Measurements from ENCODE around the gene LMOD2. TPM values are rescaled to one million over a fixed set of nuclear protein-coding genes. Genes with fewer than 3 reads are reported as not detected.

The LMOD2 gene
- total RNA-seq, 1 donor from 2014 or later = not detected

GRCh38 chr7:123647106-123647730 is 8.4 kb upstream of the LMOD2 start:
- intact Hi-C loops (cut with micrococcal nuclease) = no loop called here
- no peak for DNase-seq (ENCODE audit: low spot score)
- Mint-ChIP-seq H3K9me3 (no peaks in the 10 kb centered on the region), H3K27ac (no peak overlapping the region), H3K36me3 (ENCODE audit: low read depth) (no peaks in the 10 kb centered on the region), H3K4me1 (ENCODE audit: low read depth) (no peaks in the 10 kb centered on the region), H3K27me3 (ENCODE audit: low read depth) (peaks cover 27% of the 10 kb centered on the region), H3K4me3 (ENCODE audit: low read depth) (no peak overlapping the region)

DNA sequence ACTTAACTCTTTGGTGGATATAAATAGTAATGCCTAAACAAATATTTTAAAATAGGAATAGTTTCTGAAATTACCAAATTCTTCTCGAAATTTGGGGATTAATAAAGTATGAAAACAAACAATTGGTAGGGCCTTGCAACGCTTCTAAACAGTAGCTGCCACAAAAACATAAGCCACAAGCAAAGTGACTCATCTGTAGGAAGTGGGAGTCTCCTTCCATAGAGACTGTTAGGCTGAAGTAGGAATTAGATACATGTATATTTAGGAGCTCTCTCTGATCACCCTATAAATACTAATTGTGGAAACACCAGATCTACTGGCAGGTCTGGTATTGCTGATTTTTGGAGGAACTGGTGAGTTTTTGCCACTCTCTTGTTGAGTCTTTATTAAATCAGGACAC is 5.7 kb upstream of the LMOD2 start:
- intact Hi-C loops (cut with micrococcal nuclease) = no loop called here
- Mint-ChIP-seq H3K4me3 (ENCODE audit: low read depth) (no peak overlapping the region), H3K36me3 (ENCODE audit: low read depth) (no peaks in the 10 kb centered on the region), H3K27me3 (ENCODE audit: low read depth) (peaks cover 9% of the 10 kb centered on the region), H3K4me1 (ENCODE audit: low read depth) (no peaks in the 10 kb centered on the region), H3K9me3 (no peaks in the 10 kb centered on the region), H3K27ac (no peak overlapping the region)
- no peak for DNase-seq (ENCODE audit: low spot score)

- Mint-ChIP-seq H3K27me3 (ENCODE audit: low read depth) (peaks cover 6% of the 10 kb centered on the region), H3K36me3 (ENCODE audit: low read depth) (no peaks in the 10 kb centered on the region), H3K27ac (no peak overlapping the region), H3K9me3 (no peaks in the 10 kb centered on the region), H3K4me3 (ENCODE audit: low read depth) (no peak overlapping the region), H3K4me1 (ENCODE audit: low read depth) (no peaks in the 10 kb centered on the region)
- DNase-seq (ENCODE audit: low spot score) = no peak
- intact Hi-C loops (cut with micrococcal nuclease) = no loop called here
Observed at GRCh38 chr7:123650595-123650994, 5.1 kb upstream of the LMOD2 start.

DNA sequence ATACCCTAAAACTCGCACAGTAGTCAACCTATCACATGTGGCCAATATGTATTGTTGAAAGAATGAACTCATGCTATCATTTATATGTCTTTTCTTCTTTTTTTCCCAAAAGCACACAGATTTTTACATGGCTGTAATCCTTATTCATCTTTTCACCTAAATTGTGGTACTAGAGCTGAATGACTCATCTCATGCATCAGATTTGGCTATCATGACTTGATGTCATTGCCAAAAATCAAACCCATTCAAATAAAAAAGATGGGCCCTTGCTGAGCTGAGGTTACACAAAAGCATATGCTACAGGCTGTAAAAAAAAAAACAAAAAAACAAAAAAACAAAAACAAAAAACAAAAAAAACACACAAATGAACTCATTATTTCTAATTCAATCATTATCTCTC is 3.3 kb upstream of the LMOD2 start:
- Mint-ChIP-seq H3K4me3 (ENCODE audit: low read depth) (no peak overlapping the region), H3K27me3 (ENCODE audit: low read depth) (peaks cover 6% of the 10 kb centered on the region), H3K27ac (no peak overlapping the region), H3K4me1 (ENCODE audit: low read depth) (no peaks in the 10 kb centered on the region), H3K36me3 (ENCODE audit: low read depth) (no peaks in the 10 kb centered on the region), H3K9me3 (no peaks in the 10 kb centered on the region)
- intact Hi-C loops (cut with micrococcal nuclease) = no loop called here
- no peak for DNase-seq (ENCODE audit: low spot score)

- H3K9me3 Mint-ChIP-seq = no peaks in the 10 kb centered on the region
- intact Hi-C loops (cut with micrococcal nuclease) = no loop called here
- H3K27ac Mint-ChIP-seq = no peak overlapping the region
- H3K36me3 Mint-ChIP-seq (ENCODE audit: low read depth) = no peaks in the 10 kb centered on the region
- no peak overlapping the region for H3K4me3 Mint-ChIP-seq (ENCODE audit: low read depth)
- H3K4me1 Mint-ChIP-seq (ENCODE audit: low read depth) = no peaks in the 10 kb centered on the region
- H3K27me3 Mint-ChIP-seq (ENCODE audit: low read depth) = peaks cover 5% of the 10 kb centered on the region
- no peak for DNase-seq (ENCODE audit: low spot score)
Observed at GRCh38 chr7:123653162-123653561, 2.5 kb upstream of the LMOD2 start.

GRCh38 chr7:123656544-123657303 is 1.1 kb downstream of the LMOD2 start:
- intact Hi-C loops (cut with micrococcal nuclease) = no loop called here
- DNase-seq (ENCODE audit: low spot score) = no peak
- peaks cover 1% of the 10 kb centered on the region for H3K4me1 Mint-ChIP-seq (ENCODE audit: low read depth)
- no peak overlapping the region for H3K27ac Mint-ChIP-seq
- no peak overlapping the region for H3K4me3 Mint-ChIP-seq (ENCODE audit: low read depth)
- H3K27me3 Mint-ChIP-seq (ENCODE audit: low read depth) = peaks cover 4% of the 10 kb centered on the region
- H3K9me3 Mint-ChIP-seq = no peaks in the 10 kb centered on the region
- H3K36me3 Mint-ChIP-seq (ENCODE audit: low read depth) = no peaks in the 10 kb centered on the region

GRCh38 chr7:123657304-123657685 is 1.6 kb downstream of the LMOD2 start:
- Mint-ChIP-seq H3K36me3 (ENCODE audit: low read depth) (no peaks in the 10 kb centered on the region), H3K27me3 (ENCODE audit: low read depth) (peaks cover 4% of the 10 kb centered on the region), H3K4me3 (ENCODE audit: low read depth) (no peak overlapping the region), H3K4me1 (ENCODE audit: low read depth) (peaks cover 2% of the 10 kb centered on the region), H3K9me3 (no peaks in the 10 kb centered on the region), H3K27ac (no peak overlapping the region)
- intact Hi-C loops (cut with micrococcal nuclease) = no loop called here
- DNase-seq (ENCODE audit: low spot score) = no peak

DNA sequence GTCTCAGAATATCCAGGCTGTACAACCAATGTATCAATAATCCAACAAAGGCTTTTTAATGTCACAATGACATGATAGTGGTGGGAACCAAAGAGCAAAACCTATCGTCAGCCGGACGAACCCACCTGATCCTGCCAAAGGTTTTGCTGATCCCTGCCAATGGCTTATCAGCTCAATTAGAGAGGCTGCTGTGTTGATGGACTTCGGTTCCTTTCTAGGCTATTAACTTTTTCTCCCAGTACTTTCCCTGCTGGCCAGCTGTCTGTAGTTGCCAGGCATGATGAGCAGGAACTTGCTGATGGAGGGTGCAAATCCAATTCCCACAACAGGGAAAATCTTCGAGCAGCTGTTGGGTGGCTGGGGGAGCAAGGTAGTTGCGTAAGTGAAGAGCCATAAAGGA is 2.4 kb downstream of the LMOD2 start:
- intact Hi-C loops (cut with micrococcal nuclease) = no loop called here
- H3K36me3 Mint-ChIP-seq (ENCODE audit: low read depth) = no peaks in the 10 kb centered on the region
- peaks cover 2% of the 10 kb centered on the region for H3K4me1 Mint-ChIP-seq (ENCODE audit: low read depth)
- no peak overlapping the region for H3K27ac Mint-ChIP-seq
- DNase-seq (ENCODE audit: low spot score) = no peak
- H3K4me3 Mint-ChIP-seq (ENCODE audit: low read depth) = no peak overlapping the region
- H3K9me3 Mint-ChIP-seq = no peaks in the 10 kb centered on the region
- peaks cover 4% of the 10 kb centered on the region for H3K27me3 Mint-ChIP-seq (ENCODE audit: low read depth)

GRCh38 chr7:123660514-123661354 is 5.1 kb downstream of the LMOD2 start:
- Mint-ChIP-seq H3K4me1 (ENCODE audit: low read depth) (peaks cover 2% of the 10 kb centered on the region), H3K27ac (no peak overlapping the region), H3K36me3 (ENCODE audit: low read depth) (no peaks in the 10 kb centered on the region), H3K27me3 (ENCODE audit: low read depth) (peaks cover 6% of the 10 kb centered on the region), H3K4me3 (ENCODE audit: low read depth) (no peak overlapping the region), H3K9me3 (no peaks in the 10 kb centered on the region)
- intact Hi-C loops (cut with micrococcal nuclease) = no loop called here
- no peak for DNase-seq (ENCODE audit: low spot score)

DNA sequence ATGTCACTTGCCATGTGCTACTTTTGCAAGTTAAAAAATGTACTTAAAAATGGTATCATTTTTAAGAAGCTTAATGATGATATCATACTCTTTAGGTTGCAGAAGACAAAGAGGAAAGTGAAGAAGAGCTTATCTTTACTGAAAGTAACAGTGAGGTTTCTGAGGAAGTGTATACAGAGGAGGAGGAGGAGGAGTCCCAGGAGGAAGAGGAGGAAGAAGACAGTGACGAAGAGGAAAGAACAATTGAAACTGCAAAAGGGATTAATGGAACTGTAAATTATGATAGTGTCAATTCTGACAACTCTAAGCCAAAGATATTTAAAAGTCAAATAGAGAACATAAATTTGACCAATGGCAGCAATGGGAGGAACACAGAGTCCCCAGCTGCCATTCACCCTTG is 6.1 kb downstream of the LMOD2 start:
- Mint-ChIP-seq H3K4me1 (ENCODE audit: low read depth) (peaks cover 2% of the 10 kb centered on the region), H3K9me3 (no peaks in the 10 kb centered on the region), H3K27me3 (ENCODE audit: low read depth) (peaks cover 6% of the 10 kb centered on the region), H3K36me3 (ENCODE audit: low read depth) (no peaks in the 10 kb centered on the region), H3K4me3 (ENCODE audit: low read depth) (no peak overlapping the region), H3K27ac (no peak overlapping the region)
- intact Hi-C loops (cut with micrococcal nuclease) = no loop called here
- no peak for DNase-seq (ENCODE audit: low spot score)

- intact Hi-C loops (cut with micrococcal nuclease) = no loop called here
- Mint-ChIP-seq H3K4me1 (ENCODE audit: low read depth) (peaks cover 2% of the 10 kb centered on the region), H3K27me3 (ENCODE audit: low read depth) (peaks cover 6% of the 10 kb centered on the region), H3K9me3 (no peaks in the 10 kb centered on the region), H3K4me3 (ENCODE audit: low read depth) (no peak overlapping the region), H3K27ac (no peak overlapping the region), H3K36me3 (ENCODE audit: low read depth) (no peaks in the 10 kb centered on the region)
- no peak for DNase-seq (ENCODE audit: low spot score)
Observed at GRCh38 chr7:123662293-123662692, 6.6 kb downstream of the LMOD2 start.

DNA sequence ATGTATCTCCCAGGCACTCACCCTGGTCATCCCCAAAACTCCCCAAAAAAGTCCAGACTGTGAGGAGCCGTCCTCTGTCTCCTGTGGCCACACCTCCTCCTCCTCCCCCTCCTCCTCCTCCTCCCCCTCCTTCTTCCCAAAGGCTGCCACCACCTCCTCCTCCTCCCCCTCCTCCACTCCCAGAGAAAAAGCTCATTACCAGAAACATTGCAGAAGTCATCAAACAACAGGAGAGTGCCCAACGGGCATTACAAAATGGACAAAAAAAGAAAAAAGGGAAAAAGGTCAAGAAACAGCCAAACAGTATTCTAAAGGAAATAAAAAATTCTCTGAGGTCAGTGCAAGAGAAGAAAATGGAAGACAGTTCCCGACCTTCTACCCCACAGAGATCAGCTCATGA is 7.1 kb downstream of the LMOD2 start:
- H3K9me3 Mint-ChIP-seq = no peaks in the 10 kb centered on the region
- H3K36me3 Mint-ChIP-seq (ENCODE audit: low read depth) = no peaks in the 10 kb centered on the region
- DNase-seq (ENCODE audit: low spot score) = no peak
- H3K27ac Mint-ChIP-seq = no peak overlapping the region
- intact Hi-C loops (cut with micrococcal nuclease) = no loop called here
- peaks cover 2% of the 10 kb centered on the region for H3K4me1 Mint-ChIP-seq (ENCODE audit: low read depth)
- peaks cover 6% of the 10 kb centered on the region for H3K27me3 Mint-ChIP-seq (ENCODE audit: low read depth)
- no peak overlapping the region for H3K4me3 Mint-ChIP-seq (ENCODE audit: low read depth)

- no peak for DNase-seq (ENCODE audit: low spot score)
- Mint-ChIP-seq H3K4me1 (ENCODE audit: low read depth) (peaks cover 2% of the 10 kb centered on the region), H3K36me3 (ENCODE audit: low read depth) (no peaks in the 10 kb centered on the region), H3K9me3 (no peaks in the 10 kb centered on the region), H3K4me3 (ENCODE audit: low read depth) (no peak overlapping the region), H3K27ac (no peak overlapping the region), H3K27me3 (ENCODE audit: low read depth) (peaks cover 6% of the 10 kb centered on the region)
- intact Hi-C loops (cut with micrococcal nuclease) = no loop called here
Observed at GRCh38 chr7:123663200-123663599, 7.5 kb downstream of the LMOD2 start.

Data from activated T-helper 2 cell treated with anti-CD3 and anti-CD28 coated beads, Interferon-gamma antibody, Interleukin-2, Interleukin-4, amounts not matched to agents 10 μg/mL and 5 μg/mL and 100 μg/mL, durations not matched to agents 14 hours and 24 hours and 36 hours (primary cell).